ENCODE measurements around the gene SOX6. TPM values are rescaled to one million over a fixed set of nuclear protein-coding genes. Genes with fewer than 3 reads are reported as not detected.
"Not testable (repeated sequence)": the region's sequence is repeated elsewhere in the genome, so short reads cannot be mapped to it uniquely, and the experiment has no call there.

Gene SOX6
- total RNA-seq, 2 experiments from 2014 or later = not detected

- no peak overlapping the region for H3K4me3 Mint-ChIP-seq
- no peaks in the 10 kb centered on the region for H3K36me3 Mint-ChIP-seq (ENCODE audit: low read depth)
- H3K9me3 Mint-ChIP-seq (ENCODE audit: insufficient read depth) = no peaks in the 10 kb centered on the region
- no peaks in the 10 kb centered on the region for H3K4me1 Mint-ChIP-seq (ENCODE audit: low read depth)
- H3K27ac Mint-ChIP-seq = no peak overlapping the region
- CTCF ChIA-PET = no interaction called here
- POLR2A ChIA-PET = no interaction called here
- H3K27me3 Mint-ChIP-seq (ENCODE audit: low read depth) = no peaks in the 10 kb centered on the region
- DNase-seq = no peak
- ATAC-seq = no peak
Measured at GRCh38 chr11:16091862-16092261, 264.5 kb downstream of the SOX6 start.

GRCh38 chr11:16089481-16089880, 266.9 kb downstream of the SOX6 start:
- DNase-seq (no peak), ATAC-seq (no peak)
- no peaks in the 10 kb centered on the region for H3K4me1 Mint-ChIP-seq (ENCODE audit: low read depth)
- ChIA-PET CTCF (no interaction called here), POLR2A (interaction anchor here (0.6 kb wide), 1 partner anchor 210 kb away, joined by 3 read pairs; no protein-coding TSS in a partner anchor)
- H3K4me3 Mint-ChIP-seq = no peak overlapping the region
- no peak overlapping the region for H3K27ac Mint-ChIP-seq
- no peaks in the 10 kb centered on the region for H3K9me3 Mint-ChIP-seq (ENCODE audit: insufficient read depth)
- no peaks in the 10 kb centered on the region for H3K27me3 Mint-ChIP-seq (ENCODE audit: low read depth)
- no peaks in the 10 kb centered on the region for H3K36me3 Mint-ChIP-seq (ENCODE audit: low read depth)

- Mint-ChIP-seq H3K27me3 (ENCODE audit: low read depth) (no peaks in the 10 kb centered on the region), H3K4me1 (ENCODE audit: low read depth) (no peaks in the 10 kb centered on the region), H3K9me3 (ENCODE audit: insufficient read depth) (no peaks in the 10 kb centered on the region), H3K4me3 (no peak overlapping the region), H3K27ac (no peak overlapping the region), H3K36me3 (ENCODE audit: low read depth) (no peaks in the 10 kb centered on the region)
- DNase-seq (no peak), ATAC-seq (no peak)
- CTCF ChIA-PET = no interaction called here
- POLR2A ChIA-PET = interaction anchor here (0.6 kb wide), 1 partner anchor 211 kb away, joined by 3 read pairs; no protein-coding TSS in a partner anchor
Measured at GRCh38 chr11:16088774-16089173, 267.6 kb downstream of the SOX6 start.

GRCh38 chr11:16087886-16088285, 268.5 kb downstream of the SOX6 start:
- Mint-ChIP-seq H3K27me3 (ENCODE audit: low read depth) (no peaks in the 10 kb centered on the region), H3K27ac (no peak overlapping the region), H3K9me3 (ENCODE audit: insufficient read depth) (no peaks in the 10 kb centered on the region), H3K4me3 (no peak overlapping the region), H3K36me3 (ENCODE audit: low read depth) (no peaks in the 10 kb centered on the region), H3K4me1 (ENCODE audit: low read depth) (no peaks in the 10 kb centered on the region)
- DNase-seq (no peak), ATAC-seq (no peak)
- POLR2A ChIA-PET = no interaction called here
- CTCF ChIA-PET = no interaction called here

- POLR2A ChIA-PET = no interaction called here
Measured at GRCh38 chr11:16086229-16086819, 270.0 kb downstream of the SOX6 start.

GRCh38 chr11:16082095-16083055, 274.0 kb downstream of the SOX6 start:
- no peaks in the 10 kb centered on the region for H3K36me3 Mint-ChIP-seq (ENCODE audit: low read depth)
- H3K4me1 Mint-ChIP-seq (ENCODE audit: low read depth) = no peaks in the 10 kb centered on the region
- ChIA-PET POLR2A (no interaction called here), CTCF (no interaction called here)
- no peaks in the 10 kb centered on the region for H3K9me3 Mint-ChIP-seq (ENCODE audit: insufficient read depth)
- DNase-seq (no peak), ATAC-seq (no peak)
- H3K27ac Mint-ChIP-seq = no peak overlapping the region
- H3K4me3 Mint-ChIP-seq = no peak overlapping the region
- no peaks in the 10 kb centered on the region for H3K27me3 Mint-ChIP-seq (ENCODE audit: low read depth)

More at GRCh38 chr11:16086229-16086819, 270.0 kb downstream of the SOX6 start:
- CTCF ChIA-PET = no interaction called here
- ATAC-seq (no peak), DNase-seq (no peak)
- Mint-ChIP-seq H3K36me3 (ENCODE audit: low read depth) (no peaks in the 10 kb centered on the region), H3K27ac (no peak overlapping the region), H3K9me3 (ENCODE audit: insufficient read depth) (no peaks in the 10 kb centered on the region), H3K4me3 (no peak overlapping the region), H3K4me1 (ENCODE audit: low read depth) (no peaks in the 10 kb centered on the region), H3K27me3 (ENCODE audit: low read depth) (no peaks in the 10 kb centered on the region)

GRCh38 chr11:16081382-16082094, 274.8 kb downstream of the SOX6 start:
- H3K36me3 Mint-ChIP-seq (ENCODE audit: low read depth) = no peaks in the 10 kb centered on the region
- no peak overlapping the region for H3K4me3 Mint-ChIP-seq
- ChIA-PET POLR2A (no interaction called here), CTCF (no interaction called here)
- no peak for DNase-seq
- no peak overlapping the region for H3K27ac Mint-ChIP-seq
- H3K27me3 Mint-ChIP-seq (ENCODE audit: low read depth) = no peaks in the 10 kb centered on the region
- no peak for ATAC-seq
- no peaks in the 10 kb centered on the region for H3K9me3 Mint-ChIP-seq (ENCODE audit: insufficient read depth)
- no peaks in the 10 kb centered on the region for H3K4me1 Mint-ChIP-seq (ENCODE audit: low read depth)

- Mint-ChIP-seq H3K27me3 (ENCODE audit: low read depth) (no peaks in the 10 kb centered on the region), H3K4me1 (ENCODE audit: low read depth) (no peaks in the 10 kb centered on the region), H3K36me3 (ENCODE audit: low read depth) (no peaks in the 10 kb centered on the region), H3K4me3 (no peak overlapping the region), H3K9me3 (ENCODE audit: insufficient read depth) (peaks cover 7% of the 10 kb centered on the region), H3K27ac (no peak overlapping the region)
- ATAC-seq (no peak), DNase-seq (no peak)
- POLR2A ChIA-PET = no interaction called here
- CTCF ChIA-PET = no interaction called here
Measured at GRCh38 chr11:16080688-16081381, 275.5 kb downstream of the SOX6 start.

- DNase-seq (no peak), ATAC-seq (no peak)
- H3K4me1 Mint-ChIP-seq (ENCODE audit: low read depth) = no peaks in the 10 kb centered on the region
- peaks cover 7% of the 10 kb centered on the region for H3K9me3 Mint-ChIP-seq (ENCODE audit: insufficient read depth)
- H3K27me3 Mint-ChIP-seq (ENCODE audit: low read depth) = no peaks in the 10 kb centered on the region
- no peaks in the 10 kb centered on the region for H3K36me3 Mint-ChIP-seq (ENCODE audit: low read depth)
- ChIA-PET POLR2A (no interaction called here), CTCF (no interaction called here)
- H3K4me3 Mint-ChIP-seq = no peak overlapping the region
- H3K27ac Mint-ChIP-seq = no peak overlapping the region
Measured at GRCh38 chr11:16078936-16079335, 277.4 kb downstream of the SOX6 start.

GRCh38 chr11:16070573-16070972, 285.8 kb downstream of the SOX6 start:
- Mint-ChIP-seq H3K27ac (no peak overlapping the region), H3K9me3 (ENCODE audit: insufficient read depth) (peaks cover 5% of the 10 kb centered on the region), H3K4me1 (ENCODE audit: low read depth) (no peaks in the 10 kb centered on the region), H3K4me3 (no peak overlapping the region), H3K27me3 (ENCODE audit: low read depth) (no peaks in the 10 kb centered on the region), H3K36me3 (ENCODE audit: low read depth) (no peaks in the 10 kb centered on the region)
- ChIA-PET POLR2A (no interaction called here), CTCF (no interaction called here)
- DNase-seq = no peak
- ATAC-seq = no peak

- ATAC-seq; H3K4me3 Mint-ChIP-seq; POLR2A ChIA-PET; H3K36me3 Mint-ChIP-seq (ENCODE audit: low read depth); H3K27me3 Mint-ChIP-seq (ENCODE audit: low read depth); H3K27ac Mint-ChIP-seq; DNase-seq; H3K4me1 Mint-ChIP-seq (ENCODE audit: low read depth); CTCF ChIA-PET; H3K9me3 Mint-ChIP-seq (ENCODE audit: insufficient read depth): not testable (repeated sequence)
Measured at GRCh38 chr11:16067268-16067667, 289.1 kb downstream of the SOX6 start.

- H3K4me3 Mint-ChIP-seq = no peak overlapping the region
- H3K4me1 Mint-ChIP-seq (ENCODE audit: low read depth) = no peaks in the 10 kb centered on the region
- no peak for ATAC-seq
- no peak overlapping the region for H3K27ac Mint-ChIP-seq
- POLR2A ChIA-PET = no interaction called here
- no peak for DNase-seq
- no peaks in the 10 kb centered on the region for H3K36me3 Mint-ChIP-seq (ENCODE audit: low read depth)
- H3K27me3 Mint-ChIP-seq (ENCODE audit: low read depth) = no peaks in the 10 kb centered on the region
- CTCF ChIA-PET = no interaction called here
- H3K9me3 Mint-ChIP-seq (ENCODE audit: insufficient read depth) = no peaks in the 10 kb centered on the region
Measured at GRCh38 chr11:16059332-16059731, 297.0 kb downstream of the SOX6 start.
